HG03558 (cell line): ENCODE data around the gene RPL37A.

Experiments used
- ATAC-seq: cut with Tn5 transposase; IDR thresholded peaks from one replicate; pipeline ENCODE4 v1.9.1; 2021; ENCODE audit warnings: moderate number of reproducible peaks; ENCODE audit not compliant: unreplicated experiment; ENCODE audit errors: extremely low read depth

The RPL37A gene

DNA sequence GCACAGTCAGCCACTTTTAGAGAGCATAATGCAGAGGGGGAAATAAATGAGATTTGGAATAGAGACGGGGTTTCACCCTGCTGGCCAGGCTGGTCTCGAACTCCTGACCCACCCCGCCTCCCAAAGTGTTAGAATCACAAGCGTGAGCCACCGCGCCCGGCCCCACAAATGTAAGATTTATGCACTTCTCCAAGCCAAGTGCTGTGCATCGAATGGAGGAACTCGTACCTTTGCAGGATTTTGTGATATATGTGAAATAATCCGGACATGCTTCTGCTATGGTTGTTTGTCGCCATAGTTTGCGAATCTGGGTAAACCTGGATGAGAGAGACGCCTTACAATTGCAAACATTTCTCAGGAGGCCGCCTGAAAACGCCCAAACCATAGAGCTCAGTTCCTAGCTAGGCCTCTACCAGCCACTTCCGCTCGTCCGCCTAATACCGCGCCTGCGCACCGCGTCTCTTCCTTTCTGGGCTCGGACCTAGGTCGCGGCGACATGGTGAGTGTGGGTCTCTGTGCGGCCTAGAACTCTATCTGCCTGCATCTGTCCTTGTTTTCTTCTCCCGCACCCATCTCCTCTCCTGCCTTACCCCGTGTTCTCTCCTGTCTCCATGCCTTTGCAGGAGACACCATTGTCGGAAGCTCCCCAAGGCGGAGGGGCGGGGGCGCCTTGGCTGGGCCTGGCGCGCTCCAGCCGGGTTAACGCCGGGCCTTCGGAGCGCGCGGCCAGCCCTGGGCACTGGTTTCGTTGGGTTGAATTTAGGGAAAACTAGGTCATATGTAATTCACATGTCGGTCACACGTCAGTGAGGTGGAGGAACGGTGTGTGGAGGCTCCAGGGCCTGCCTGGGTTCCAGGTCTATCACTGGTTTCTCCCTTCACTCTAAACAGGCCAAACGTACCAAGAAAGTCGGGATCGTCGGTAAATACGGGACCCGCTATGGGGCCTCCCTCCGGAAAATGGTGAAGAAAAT, at the start of gene RPL37A:
Gene RPL37A (plus strand): TSS at position 466 of the 974 bp plus-strand sequence. CDS start 31 bp downstream, at position 497.
- ATAC-seq = peak; percentile 69

DNA sequence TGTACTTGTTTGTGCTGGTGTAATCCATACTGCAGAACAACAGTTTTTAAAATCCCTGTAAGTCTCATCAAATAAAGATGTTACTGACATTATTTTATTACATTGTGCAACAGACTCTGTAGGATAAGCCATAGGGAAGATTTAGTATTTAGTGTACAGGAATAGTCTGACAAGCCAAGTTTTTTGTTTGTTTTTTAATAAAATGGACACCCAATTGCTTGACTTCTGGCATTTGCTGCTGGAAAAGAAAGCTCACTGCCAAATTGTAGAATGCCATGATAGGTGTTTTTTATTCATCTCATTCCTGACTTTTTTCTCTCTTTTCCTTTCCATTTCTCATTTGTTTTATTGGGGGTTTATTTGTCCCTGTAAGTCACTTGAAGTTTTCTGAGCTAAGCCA, 48.3 kb upstream of the RPL37A start:
- no peak for ATAC-seq

DNA sequence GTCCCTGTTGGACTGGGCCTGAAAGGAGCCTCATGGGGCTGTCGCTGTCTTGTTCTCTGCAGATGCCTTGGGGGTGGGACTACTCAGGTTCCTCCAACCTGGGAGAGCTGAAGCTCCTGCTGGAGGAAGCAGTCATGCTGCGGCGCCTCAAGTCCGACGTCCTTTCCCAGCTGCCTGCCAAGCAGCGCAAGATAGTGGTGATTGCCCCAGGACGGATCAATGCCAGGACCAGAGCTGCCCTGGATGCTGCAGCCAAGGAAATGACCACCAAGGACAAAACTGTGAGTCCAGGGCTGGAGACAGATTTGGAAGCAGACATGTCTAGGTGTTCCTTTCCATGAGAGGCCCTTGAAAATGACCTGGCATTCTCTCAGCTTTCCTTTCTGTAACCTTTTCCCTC, 47.9 kb upstream of the RPL37A start:
- no peak for ATAC-seq

DNA sequence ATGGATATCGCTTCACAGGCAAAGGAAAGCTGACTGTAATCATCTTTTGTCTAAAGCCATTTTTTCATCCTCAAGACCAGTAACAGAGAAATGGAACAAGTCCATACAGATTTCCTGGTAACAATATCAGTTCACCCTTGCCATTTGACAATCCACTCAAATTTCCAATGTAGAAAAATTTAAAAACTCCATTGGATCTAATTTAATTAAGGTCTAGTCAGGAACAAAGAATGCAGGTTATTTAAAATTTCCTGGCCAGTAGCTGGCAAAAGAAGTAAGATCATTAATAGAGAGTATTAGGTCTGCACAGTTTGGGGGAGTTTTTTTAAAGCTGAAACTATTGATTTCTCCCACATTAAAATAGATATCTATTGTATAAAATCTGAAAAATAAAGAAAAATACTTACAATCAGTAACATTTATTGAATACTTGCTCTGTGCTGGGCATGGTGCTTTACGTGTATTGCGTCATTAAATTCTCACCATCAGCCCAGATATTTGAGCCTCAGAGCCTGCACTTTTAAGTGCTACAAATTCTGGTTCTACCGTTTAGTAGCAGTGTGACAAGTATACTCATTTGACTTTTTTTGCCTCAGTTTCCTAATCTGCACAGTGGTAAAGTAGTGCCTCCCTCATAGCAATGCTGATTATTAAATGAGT, 44.6 kb upstream of the RPL37A start:
- no peak for ATAC-seq

DNA sequence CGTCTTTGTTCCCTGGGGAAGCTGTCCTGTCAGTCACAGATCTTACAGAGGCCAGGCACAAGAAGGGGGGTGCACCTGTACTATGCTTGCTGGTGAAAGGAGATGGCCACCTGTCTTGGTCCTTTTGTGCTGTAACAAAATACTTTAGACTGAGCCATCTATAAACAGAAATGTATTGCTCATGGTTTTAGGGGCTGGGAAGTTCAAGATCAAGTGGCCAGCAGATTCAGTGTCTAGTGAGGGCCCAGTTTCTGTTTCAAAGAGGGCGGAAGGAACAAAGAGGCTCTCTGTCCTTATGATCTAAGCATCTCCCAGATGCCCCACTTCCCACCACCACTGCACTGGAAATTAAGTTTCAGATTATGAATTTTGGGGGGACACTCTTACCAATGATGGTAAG, 35.5 kb upstream of the RPL37A start:
- no peak for ATAC-seq

DNA sequence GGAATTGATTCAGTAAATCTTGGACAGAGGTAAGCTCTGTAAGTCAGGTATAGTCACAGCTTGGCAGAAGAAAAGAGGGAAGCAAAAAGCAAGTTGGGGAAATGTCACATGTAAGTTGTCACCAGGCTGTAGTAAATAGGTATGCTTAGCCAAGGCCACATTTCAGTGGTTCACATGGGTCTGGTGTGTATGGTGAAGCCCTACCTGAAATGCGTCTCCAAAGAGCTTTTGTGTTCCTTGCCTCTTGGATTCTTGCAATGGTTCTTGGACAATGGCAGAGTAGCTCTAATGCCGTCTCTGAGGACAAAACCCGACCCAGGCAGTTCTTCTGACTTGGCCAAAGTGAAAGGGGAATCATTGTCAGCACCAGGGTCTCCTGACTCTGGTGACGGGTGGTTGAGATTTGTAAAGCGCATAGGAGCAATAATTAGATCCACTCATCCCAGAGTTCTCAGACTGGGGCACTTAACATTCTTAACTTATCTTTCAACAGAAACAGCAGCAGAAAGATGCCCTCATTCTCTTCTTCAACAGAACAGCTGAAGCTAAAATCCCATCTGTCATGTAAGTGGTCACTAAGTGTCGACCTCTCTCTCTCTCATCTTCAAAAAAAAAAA, 34.4 kb upstream of the RPL37A start:
- ATAC-seq = no peak

DNA sequence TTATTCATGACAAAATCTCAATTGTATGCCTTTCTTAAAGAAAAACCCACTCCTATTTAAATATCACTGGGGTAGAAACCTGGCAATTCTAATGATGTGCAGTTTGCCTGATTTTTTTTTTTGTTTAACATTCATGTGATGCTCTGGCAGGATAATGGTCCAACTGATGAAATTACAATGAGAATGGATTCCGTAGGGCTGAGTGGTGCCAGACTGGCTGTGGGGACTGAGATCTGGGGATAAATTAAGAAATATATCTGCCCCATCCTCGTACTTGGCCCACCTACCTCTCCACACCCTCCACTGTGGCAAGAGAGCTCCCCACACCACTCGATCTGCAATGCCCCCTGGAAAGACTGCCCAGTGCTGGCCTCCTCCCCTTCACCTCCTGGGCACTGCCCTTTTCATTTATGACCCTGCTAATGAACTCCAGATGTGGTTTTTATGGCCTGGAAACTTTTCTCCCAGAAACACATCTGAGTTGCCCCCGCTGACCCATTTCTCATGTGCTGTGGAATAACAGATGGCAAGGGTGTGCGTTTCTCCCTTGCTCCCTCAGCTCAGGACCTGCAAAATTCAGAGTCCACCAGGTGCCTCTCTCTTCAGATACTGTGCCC, 33.0 kb upstream of the RPL37A start:
- no peak for ATAC-seq

DNA sequence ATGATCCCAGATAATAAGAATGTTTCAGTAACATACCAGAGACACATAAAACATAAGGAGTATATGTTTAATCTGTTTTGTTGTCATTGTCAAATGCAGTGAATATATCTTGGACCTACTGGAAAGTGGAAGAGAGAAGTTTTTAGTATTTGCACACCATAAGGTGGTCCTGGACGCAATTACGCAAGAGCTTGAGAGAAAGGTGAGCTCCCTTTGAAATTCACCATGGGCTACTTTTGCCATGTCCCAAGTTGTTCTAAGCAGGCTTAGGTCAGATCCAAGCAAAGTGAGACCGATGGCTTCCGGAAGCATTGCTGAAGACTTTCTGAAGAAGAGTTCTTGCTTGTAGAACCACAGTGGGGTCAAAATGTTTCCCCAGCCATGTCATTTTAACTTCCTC, 30.8 kb upstream of the RPL37A start:
- ATAC-seq = no peak

DNA sequence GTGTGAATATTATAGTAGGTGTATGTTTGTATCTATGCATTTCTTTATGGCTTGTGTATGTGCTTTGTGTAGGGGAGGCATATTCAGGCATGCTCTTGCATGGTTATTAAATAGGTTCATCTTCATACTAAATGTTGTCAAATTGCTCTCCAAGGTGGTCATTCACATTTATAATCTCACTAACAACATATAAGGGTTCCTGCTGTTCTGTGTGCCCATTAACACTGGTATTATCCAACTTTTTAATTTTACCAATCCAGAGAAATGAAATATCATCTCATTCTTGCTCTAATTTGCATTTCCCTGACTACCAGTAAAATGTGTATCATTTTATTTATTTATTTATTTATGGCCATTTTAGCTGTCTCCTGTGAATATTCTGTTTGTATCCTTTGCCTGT, 29.0 kb upstream of the RPL37A start:
- no peak for ATAC-seq

DNA sequence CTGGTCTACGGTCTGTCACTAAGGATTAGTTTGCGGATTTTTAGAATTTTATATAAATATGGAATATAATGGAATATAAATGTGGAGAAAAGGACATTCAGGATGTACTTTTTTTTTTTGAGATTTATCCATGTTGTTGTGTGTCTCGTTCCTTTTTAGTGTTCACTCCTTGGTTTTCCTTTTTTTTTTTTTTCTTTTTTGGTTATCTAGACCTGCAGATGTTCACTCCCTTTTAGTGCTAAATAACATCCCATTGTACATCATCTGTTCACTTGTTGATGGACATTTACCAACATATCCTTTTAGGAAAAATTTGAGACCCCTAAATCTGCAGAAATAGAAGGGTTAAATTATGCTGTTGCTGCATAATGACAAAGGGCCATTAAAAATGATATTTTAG, 25.5 kb upstream of the RPL37A start:
- ATAC-seq = no peak

DNA sequence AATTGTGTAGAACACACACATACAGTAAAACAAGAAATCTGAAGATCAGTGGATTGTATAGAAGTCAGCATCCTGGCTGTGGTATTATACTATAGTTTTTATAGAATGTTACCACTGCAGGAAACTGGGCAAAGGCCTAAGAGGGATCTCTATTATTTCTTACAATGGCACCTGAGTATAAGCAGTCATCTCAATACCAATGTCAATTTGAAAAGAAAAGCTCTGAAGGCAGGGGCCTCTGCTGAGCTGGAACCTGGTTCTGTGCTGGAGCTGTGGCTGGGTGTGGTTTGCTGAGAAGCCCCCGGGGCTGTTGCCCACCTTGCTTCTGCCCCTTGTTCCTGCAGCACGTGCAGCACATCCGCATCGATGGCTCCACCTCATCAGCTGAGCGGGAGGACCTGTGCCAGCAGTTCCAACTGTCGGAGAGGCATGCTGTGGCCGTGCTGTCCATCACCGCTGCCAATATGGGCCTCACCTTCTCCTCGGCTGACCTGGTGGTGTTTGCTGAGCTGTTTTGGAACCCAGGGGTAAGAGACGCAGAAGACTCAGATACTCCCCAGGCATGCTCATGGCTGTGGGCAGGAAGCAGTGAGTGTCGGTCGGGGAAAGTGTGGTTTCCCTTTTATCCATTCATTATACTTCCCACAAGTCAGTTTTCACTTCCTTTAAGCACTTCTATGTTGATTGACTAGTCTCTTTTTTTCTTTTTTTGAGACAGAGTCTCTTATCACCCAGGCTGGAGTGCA, 23.5 kb upstream of the RPL37A start:
- ATAC-seq = peak; percentile 51

DNA sequence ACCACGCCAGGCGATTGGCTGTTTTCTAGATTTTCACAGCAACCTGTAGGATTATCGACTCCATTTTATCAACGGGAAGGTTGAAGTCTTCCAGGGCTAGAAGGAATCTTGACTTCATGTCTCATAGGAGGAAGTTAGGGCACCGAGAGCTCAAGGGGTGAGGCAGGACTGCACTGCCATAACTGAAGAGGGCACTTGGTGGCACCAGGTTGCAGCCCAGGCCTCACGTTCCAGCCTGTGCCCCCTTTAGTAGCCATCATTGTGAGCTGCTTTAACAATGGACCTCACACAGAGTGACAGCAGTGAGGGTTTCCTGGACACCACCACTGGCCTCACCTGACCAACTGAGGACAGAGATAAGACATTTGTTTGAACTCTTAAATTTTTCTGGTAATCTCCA, 22.9 kb upstream of the RPL37A start:
- ATAC-seq = no peak

DNA sequence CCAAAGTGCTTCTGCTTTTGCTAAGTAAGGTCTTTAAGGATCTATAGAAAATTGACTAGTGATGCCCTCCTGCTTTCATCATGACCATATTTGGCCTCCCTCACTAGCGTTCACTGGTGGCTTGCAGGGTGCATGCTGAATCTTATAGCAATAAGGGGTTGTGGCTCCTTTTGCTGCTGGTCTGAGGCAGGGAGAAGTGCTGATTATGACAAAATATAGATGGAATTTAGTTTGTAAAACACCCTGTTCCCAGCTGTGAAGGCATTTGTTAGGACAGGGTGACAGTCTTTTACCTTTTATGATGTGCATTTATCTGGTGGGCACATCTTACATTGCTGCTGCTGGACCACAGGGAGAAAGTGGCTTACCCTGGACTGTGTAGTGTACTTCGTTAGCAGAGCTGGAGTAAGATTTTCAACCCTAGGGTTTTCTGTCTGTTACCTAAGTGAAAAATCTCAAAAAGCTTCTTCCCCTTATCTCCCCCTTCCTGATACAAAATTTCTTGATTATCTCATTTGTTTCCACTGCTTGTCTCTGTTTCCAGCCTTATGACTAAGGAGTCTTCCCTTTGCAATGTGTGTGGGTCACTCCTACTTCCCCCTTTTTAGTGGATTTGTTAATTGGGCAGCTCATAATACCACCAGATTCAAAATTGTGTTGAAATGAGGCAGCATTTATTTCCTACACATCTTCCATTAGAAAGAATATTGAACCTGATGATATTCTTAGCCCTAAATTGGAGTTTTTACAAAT, 21.2 kb upstream of the RPL37A start:
- ATAC-seq = no peak

DNA sequence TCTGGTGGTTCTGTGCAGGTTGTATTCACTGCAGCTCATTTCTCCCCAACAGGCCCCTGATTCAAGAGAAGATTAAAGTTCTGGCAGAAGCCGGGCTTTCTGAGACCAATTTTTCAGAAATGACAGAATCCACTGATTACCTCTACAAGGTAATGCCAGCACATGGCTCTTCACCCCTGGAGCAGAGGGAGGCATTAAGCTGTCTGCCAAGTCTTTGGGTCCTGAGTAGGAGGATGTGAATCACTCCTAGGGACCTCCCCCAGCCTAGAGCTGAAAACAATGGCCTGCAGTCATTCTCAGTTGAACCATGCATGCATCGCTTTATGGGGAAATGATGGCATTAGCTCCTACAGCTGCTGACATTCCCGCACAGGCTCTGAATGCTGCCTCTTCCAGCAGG, 20.5 kb upstream of the RPL37A start:
- no peak for ATAC-seq

DNA sequence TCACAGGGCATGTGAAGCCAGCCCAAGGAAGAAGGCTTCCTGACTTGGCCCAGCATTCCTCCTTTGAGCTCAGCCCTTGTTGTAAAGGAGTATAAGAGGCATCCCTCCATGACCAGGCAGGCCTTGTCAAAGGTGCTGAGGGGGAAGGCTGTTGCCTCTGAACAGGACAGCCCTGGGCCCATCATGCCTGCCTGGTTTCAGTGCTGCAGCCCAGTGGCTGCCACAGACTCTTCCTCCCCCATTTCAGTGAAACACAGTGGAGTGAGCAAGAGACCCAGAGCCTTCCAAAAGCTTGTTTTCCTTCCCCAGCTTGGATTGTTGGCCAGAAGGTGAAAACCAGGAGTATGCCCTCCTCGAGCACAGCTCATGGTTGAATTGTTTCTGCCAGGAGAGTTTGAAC, 19.9 kb upstream of the RPL37A start:
- ATAC-seq = no peak

DNA sequence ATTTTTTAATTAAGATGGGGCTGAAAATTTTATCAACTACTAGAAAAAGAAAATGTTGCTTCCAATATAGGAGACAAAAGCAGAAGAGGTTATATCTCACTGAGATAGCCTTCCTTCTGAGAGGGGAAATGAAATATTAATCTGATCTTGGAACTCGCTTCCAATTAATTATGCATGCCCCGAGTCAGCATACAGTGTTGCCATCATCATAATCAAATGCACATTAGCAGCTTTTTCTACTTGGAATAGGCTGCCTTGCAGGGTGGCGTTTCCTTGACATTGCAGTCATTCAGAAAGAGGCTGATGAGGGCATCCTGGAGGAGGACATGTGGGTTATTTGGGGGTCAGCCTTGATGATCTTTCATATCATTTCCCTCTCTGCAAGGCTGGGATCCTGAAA, 18.4 kb upstream of the RPL37A start:
- ATAC-seq = no peak

DNA sequence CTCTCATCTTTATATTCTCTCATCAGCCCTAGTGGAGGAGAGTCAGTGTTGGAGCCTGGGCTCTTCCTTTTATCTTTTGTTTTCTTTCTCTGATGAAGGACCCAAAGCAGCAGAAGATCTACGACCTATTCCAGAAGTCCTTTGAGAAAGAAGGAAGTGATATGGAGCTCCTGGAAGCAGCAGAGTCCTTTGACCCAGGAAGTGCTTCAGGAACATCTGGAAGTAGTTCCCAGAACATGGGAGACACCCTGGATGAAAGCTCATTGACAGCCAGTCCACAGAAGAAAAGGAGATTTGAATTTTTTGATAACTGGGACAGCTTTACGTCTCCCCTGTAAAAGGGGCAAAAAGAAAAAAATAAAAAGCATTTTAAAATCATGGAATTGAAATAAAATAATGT, 16.0 kb upstream of the RPL37A start:
- ATAC-seq = no peak

DNA sequence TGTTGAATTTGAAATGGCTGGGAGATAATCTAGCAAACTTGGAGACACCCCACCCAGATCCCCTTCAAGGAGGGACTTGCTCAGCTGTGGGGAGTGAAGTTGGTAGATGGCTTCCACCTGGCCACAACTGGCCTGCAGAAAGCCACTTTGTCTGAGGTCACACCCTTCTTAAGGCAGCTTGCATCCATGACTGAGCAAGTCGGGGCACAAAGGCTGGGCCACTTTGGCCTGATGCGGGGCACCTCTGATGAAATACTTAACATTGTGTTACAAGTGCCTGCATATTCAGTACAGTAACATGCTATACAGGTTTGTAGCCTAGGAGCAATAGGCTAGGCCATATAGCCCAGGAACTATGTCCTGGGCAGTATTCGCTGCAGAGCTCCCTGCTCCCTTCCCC, 13.4 kb upstream of the RPL37A start:
- ATAC-seq = no peak

DNA sequence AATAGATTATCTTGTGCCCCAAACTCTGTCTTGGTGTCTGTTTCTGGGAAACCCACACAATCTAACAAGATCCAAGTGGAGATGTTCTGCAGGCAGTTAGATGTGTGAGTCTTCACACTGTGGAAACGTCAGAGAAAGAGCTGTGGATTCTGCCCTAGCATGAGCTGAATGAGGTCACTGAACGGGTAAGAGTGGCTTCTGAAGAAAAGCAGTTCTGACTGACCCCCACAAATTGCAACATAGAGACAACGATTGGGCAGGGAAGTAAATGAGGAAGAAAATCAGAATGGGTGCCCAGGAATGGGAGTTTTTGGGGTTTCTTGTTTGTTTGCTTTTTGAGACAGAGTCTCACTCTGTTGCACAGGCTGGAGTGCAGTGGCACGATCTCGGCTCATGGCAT, 12.9 kb upstream of the RPL37A start:
- no peak for ATAC-seq
